WI38 (cell line): ENCODE data around the gene TFR2.

Experiments used
- H3K4me3 ChIP-seq: 2 replicates; pipeline ENCODE4 v1.5.1; 2011; ENCODE audit warnings: low read depth, mild to moderate bottlenecking, control low read depth, low read length
- TF ChIP-seq, protein P1 (sequence below): IDR thresholded peaks from 2 replicates; pipeline ENCODE4 v1.5.1; 2012; ENCODE audit warnings: low read depth, mild to moderate bottlenecking, control low read depth, low read length

The TFR2 gene

DNA sequence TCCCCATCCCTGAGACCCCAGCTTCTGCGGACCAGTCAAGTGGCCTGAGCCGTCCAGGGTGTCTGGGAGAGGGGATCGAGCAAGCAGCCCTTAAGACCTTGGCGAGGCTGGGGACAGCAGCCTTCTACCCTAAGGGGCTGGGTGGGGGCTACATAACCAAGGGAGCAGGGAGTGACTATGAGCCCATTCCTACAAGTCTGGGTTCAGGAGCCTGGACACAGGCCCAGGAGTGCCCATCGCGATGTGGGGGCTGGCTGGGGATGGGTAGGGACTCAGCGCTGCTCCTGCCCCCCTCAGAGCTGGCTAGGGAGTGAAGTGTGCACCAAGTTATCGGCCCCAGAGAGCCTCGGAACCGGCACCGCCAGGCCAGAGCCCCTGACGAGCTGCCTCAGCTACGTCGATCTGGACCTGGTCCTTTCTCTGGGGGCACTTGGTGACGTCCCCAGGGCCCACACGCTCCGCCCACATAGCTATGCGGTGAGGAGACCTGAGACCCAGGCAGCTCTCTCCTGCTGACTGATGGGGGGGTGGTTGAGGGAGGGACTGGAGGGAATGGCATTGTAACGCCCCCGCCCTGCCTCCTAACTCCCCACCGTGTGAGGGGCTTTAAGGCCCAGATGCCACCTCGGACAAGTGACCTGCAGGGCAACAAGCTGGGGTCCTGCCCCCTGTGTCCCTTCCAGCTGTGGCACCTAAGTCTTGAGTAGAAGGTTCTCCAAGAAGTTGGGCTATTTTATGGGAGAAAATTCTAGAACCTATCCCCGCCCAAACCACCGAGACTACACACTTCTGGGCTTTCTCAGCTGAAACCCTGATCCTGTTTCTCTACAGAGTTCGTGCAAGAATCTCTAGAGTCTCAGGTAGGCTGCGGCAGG lies 70.2 kb downstream of the TFR2 start:
- H3K4me3 ChIP-seq: no peak overlapping the region
- TF ChIP-seq, protein P1, sequence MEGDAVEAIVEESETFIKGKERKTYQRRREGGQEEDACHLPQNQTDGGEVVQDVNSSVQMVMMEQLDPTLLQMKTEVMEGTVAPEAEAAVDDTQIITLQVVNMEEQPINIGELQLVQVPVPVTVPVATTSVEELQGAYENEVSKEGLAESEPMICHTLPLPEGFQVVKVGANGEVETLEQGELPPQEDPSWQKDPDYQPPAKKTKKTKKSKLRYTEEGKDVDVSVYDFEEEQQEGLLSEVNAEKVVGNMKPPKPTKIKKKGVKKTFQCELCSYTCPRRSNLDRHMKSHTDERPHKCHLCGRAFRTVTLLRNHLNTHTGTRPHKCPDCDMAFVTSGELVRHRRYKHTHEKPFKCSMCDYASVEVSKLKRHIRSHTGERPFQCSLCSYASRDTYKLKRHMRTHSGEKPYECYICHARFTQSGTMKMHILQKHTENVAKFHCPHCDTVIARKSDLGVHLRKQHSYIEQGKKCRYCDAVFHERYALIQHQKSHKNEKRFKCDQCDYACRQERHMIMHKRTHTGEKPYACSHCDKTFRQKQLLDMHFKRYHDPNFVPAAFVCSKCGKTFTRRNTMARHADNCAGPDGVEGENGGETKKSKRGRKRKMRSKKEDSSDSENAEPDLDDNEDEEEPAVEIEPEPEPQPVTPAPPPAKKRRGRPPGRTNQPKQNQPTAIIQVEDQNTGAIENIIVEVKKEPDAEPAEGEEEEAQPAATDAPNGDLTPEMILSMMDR: no peak
